Spleen (tissue), 11 donors: ENCODE measurements around the gene DLD. TPM values are rescaled to one million over a fixed set of nuclear protein-coding genes. Genes with fewer than 3 reads are reported as not detected.
A peak's percentile ranks its signal among the peaks of the same experiment; 100 is the strongest.
"Not testable (repeated sequence)": the region's sequence is repeated elsewhere in the genome, so short reads cannot be mapped to it uniquely, and the experiment has no call there.

Experiments
- DNase-seq: peaks from one replicate; pipeline ENCODE4 v3.0.0-alpha.2; 2020
- H3K27ac ChIP-seq, 8 donors: fragments of 200-600 bp; sonication (generic) in 7 of 8; 1 replicate in 4 of 8; 2 replicates in 4 of 8; pipeline versions ENCODE4 v1.5.0 to v1.8.0; 2016 to 2021; ENCODE audit warnings: inconsistent platforms in 4 of 8, mild to moderate bottlenecking in 4 of 8, moderate library complexity in 1 of 8
- H3K27me3 ChIP-seq, 7 donors: fragments of 200-600 bp; sonication (generic) in 6 of 7; replicated peaks in 1 of 7; 1 replicate in 4 of 7; 2 replicates in 3 of 7; pipeline versions ENCODE4 v1.5.0 to v1.8.0; 2016 to 2021; ENCODE audit warnings: inconsistent platforms in 3 of 7, mild to moderate bottlenecking in 1 of 7
- H3K36me3 ChIP-seq, 6 donors: fragments of 200-600 bp; sonication (generic) in 5 of 6; 1 replicate in 4 of 6; 2 replicates in 2 of 6; pipeline versions ENCODE4 v1.5.0 to v1.8.0; 2016 to 2021; ENCODE audit warnings: inconsistent platforms in 2 of 6
- H3K4me1 ChIP-seq, 6 donors: fragments of 200-600 bp; sonication (generic) in 5 of 6; 1 replicate in 3 of 6; 2 replicates in 3 of 6; pipeline versions ENCODE4 v1.5.0 to v1.8.0; 2016 to 2021; ENCODE audit warnings: inconsistent platforms in 3 of 6
- H3K4me3 ChIP-seq, 8 donors: fragments of 200-600 bp; sonication (generic) in 7 of 8; 1 replicate in 4 of 8; 2 replicates in 4 of 8; pipeline versions ENCODE4 v1.5.0 to v1.8.0; 2016 to 2021; ENCODE audit warnings: inconsistent platforms in 4 of 8, mild to moderate bottlenecking in 4 of 8, moderate library complexity in 2 of 8
- H3K9me3 ChIP-seq, 8 donors: fragments of 200-600 bp; sonication (generic) in 7 of 8; 1 replicate in 4 of 8; 2 replicates in 4 of 8; pipeline versions ENCODE4 v1.5.0 to v1.8.0; 2016 to 2021; ENCODE audit warnings: inconsistent platforms in 4 of 8
- CTCF ChIP-seq, 11 experiments: fragments of 200-600 bp in 7 of 11; fragments of 450-650 bp in 4 of 11; sonication (generic) in 4 of 11; IDR thresholded peaks in 8 of 11; conservative IDR thresholded peaks in 3 of 11; 1 replicate in 7 of 11; 2 replicates in 4 of 11; pipeline versions ENCODE4 v1.4.0 to v1.8.0; 2016 to 2021; ENCODE audit warnings: antibody characterized with exemption in 11 of 11, inconsistent platforms in 4 of 11, mild to moderate bottlenecking in 1 of 11
- POLR2A ChIP-seq, 3 donors: fragments of 450-650 bp; IDR thresholded peaks; one replicate each; pipeline ENCODE4 v1.5.1; 2017; ENCODE audit warnings: antibody characterized with exemption in 3 of 3, mild to moderate bottlenecking in 1 of 3
- POLR2AphosphoS5 ChIP-seq, 3 donors: sonication (generic); formaldehyde crosslinking; IDR thresholded peaks; one replicate each; pipeline ENCODE4 v1.5.1; 2017; ENCODE audit warnings: antibody characterized with exemption in 3 of 3
- WGBS, 5 donors: extraction: QIAGEN DNeasy Blood & Tissue Kit in 3 of 5; methylation state at CpG; one replicate each; pipeline versions ENCODE4 v1.1.5 to v1.1.7; 2013 to 2018; 5-methylcytosine and 5-hydroxymethylcytosine counted together
- intact Hi-C: fragments of 100-400 bp; cut with DNase I; formaldehyde crosslinking; loops from one replicate; pipeline ENCODE4 v1.15.0; 2023; ENCODE audit warnings: low total_unique reads
- polyA plus RNA-seq, 3 donors: library from polyadenylated mRNA; stranded (reverse); fragments of 200-250 nt; gene quantifications; one replicate each; pipeline ENCODE4 v1.2.1, GENCODE V29; 2013
- total RNA-seq, 7 donors: library from RNA; depleted of rRNA in 3 of 7; stranded (reverse); fragments of >200 nt in 3 of 7; fragmentation: NEBNext Ultra II Directional in 4 of 7; extraction: Animal tissue kit (Norgen Biotek cat#: 25700) in 4 of 7; gene quantifications; one replicate each; pipeline versions ENCODE4 v1.1.0 to v1.2.1, GENCODE V29; 2016 to 2021
- donor health status: healthy with polysubstance abuse.
- donor health status: DM: no; HTN: no; CAD: no; lungs with moderate emphysema.
- donor health status: DM: no; HTN: no; CAD: no.
- donor health status: Bipolar disorder and iron deficiency.
- donor health status: healthy.
- donor health status: DM: no; HTN: no; CAD: no.
- donor health status: DM: yes; HTN: yes; CAD: no.

Gene DLD
- total and polyA plus RNA-seq, 10 donors, result 19.6 to 114 (median 59.9) TPM

DNA sequence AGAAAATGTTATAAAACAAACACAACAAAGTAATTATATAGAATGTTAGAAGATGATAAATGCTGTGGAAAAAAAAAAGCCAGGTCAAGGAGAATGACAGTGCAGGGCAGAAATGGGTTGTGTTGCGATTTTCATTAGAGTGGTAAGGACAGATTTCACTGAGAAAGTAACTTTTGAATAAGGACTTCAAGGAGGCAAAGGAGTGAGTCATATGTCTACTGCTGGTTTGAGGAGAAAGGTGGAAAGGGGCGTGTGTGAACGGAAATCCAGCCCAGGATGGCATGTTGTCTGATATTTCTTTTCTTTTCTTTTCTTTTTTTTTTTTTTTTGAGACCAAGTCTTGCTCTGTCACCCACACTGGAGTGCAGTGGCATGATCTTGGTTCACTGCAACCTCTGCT lies 12.3 kb upstream of the DLD start:
- Histone ChIP-seq H3K9me3 (no peaks in the 10 kb centered on the region), H3K4me3 (no peak overlapping the region), H3K36me3 (no peaks in the 10 kb centered on the region), H3K4me1 (peaks cover 0 to 33% (median 17%) of the 10 kb centered on the region in 6 donors), H3K27me3 (peaks cover 0 to 11% (median 0%) of the 10 kb centered on the region in 7 donors), H3K27ac (no peak overlapping the region)
- DNase-seq, result no peak
- intact Hi-C loops, result loop anchor here (10.0 kb wide), 3 partner anchors 134 to 414 kb away; partner anchors contain the start of gene CBLL1
- 63 to 88% (median 76%) methylated on average over 3 of the region's 3 CpGs for WGBS, 5 donors
- TF ChIP-seq POLR2A (IDR thresholded peaks at IDR 0.05) (no peak), CTCF (IDR thresholded peaks at IDR 0.05 in 8 of 11, conservative IDR thresholded peaks at IDR 0.05 in 3 of 11) (no peak), POLR2AphosphoS5 (IDR thresholded peaks at IDR 0.05) (no peak)

- Histone ChIP-seq H3K27me3 (peaks cover 0 to 19% (median 0%) of the 10 kb centered on the region in 7 donors), H3K9me3 (no peaks in the 10 kb centered on the region), H3K4me3 (no peak overlapping the region), H3K27ac (no peak overlapping the region), H3K36me3 (no peaks in the 10 kb centered on the region), H3K4me1 (peaks cover 0 to 30% (median 16%) of the 10 kb centered on the region in 6 donors)
- 0 to 4% (median 1%) methylated on average over 3 of the region's 3 CpGs for WGBS, 5 donors
- TF ChIP-seq POLR2A (IDR thresholded peaks at IDR 0.05), result no peak
- TF ChIP-seq CTCF (IDR thresholded peaks at IDR 0.05 in 8 of 11, conservative IDR thresholded peaks at IDR 0.05 in 3 of 11), result peak in 10 of 11 experiments; percentile 13 to 83 (median 66)
- intact Hi-C loops, result loop anchor here (10.0 kb wide), 3 partner anchors 135 to 415 kb away; partner anchors contain the start of gene CBLL1
- DNase-seq, result no peak
Measured at GRCh38 chr7:107879400-107880035, 11.5 kb upstream of the DLD start.

- intact Hi-C loops, result no loop called here
- Histone ChIP-seq H3K9me3 (no peaks in the 10 kb centered on the region), H3K27ac (no peak overlapping the region), H3K36me3 (no peaks in the 10 kb centered on the region), H3K4me1 (peaks cover 0 to 10% (median 4%) of the 10 kb centered on the region in 6 donors), H3K27me3 (peaks cover 0 to 35% (median 0%) of the 10 kb centered on the region in 7 donors), H3K4me3 (no peak overlapping the region)
- WGBS, 5 donors, result 68 to 92% (median 75%) methylated on average over 2 of the region's 2 CpGs
- TF ChIP-seq POLR2A (IDR thresholded peaks at IDR 0.05) (no peak), POLR2AphosphoS5 (IDR thresholded peaks at IDR 0.05) (no peak), CTCF (IDR thresholded peaks at IDR 0.05 in 8 of 11, conservative IDR thresholded peaks at IDR 0.05 in 3 of 11) (no peak)
- no peak for DNase-seq
Measured at GRCh38 chr7:107882766-107883165, 8.2 kb upstream of the DLD start.

- Histone ChIP-seq H3K4me3 (no peak overlapping the region), H3K4me1 (peaks cover 0 to 7% (median 2%) of the 10 kb centered on the region in 6 donors), H3K36me3 (no peaks in the 10 kb centered on the region), H3K27ac (no peak overlapping the region), H3K9me3 (no peaks in the 10 kb centered on the region), H3K27me3 (peaks cover 0 to 35% (median 0%) of the 10 kb centered on the region in 7 donors)
- no peak for DNase-seq
- TF ChIP-seq POLR2AphosphoS5 (IDR thresholded peaks at IDR 0.05), result no peak
- TF ChIP-seq POLR2A (IDR thresholded peaks at IDR 0.05), result no peak
- no peak for TF ChIP-seq CTCF (IDR thresholded peaks at IDR 0.05 in 8 of 11, conservative IDR thresholded peaks at IDR 0.05 in 3 of 11)
- intact Hi-C loops, result no loop called here
- WGBS, 5 donors, result 79 to 89% (median 84%) methylated on average over 6 of the region's 6 CpGs
Measured at GRCh38 chr7:107884066-107884818, 6.7 kb upstream of the DLD start.

DNA sequence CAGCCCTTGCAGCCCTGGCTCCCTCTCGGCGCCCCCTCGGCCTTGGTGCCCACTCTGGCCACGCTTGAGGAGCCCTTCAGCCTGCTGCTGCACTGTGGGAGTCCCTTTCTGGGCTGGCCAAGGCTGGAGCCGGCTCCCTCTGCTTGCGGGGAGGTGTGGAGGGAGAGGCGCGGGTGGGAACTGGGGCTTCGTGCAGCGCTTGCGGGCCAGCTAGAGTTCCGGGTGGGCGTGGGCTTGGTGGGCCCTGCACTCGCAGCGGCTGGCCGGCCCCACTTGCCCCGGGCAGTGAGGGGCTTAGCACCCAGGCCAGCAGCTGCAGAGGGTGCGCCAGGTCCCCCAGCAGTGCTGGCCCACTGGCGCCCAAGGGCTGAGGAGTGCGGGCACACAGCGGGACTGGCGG lies 3.2 kb upstream of the DLD start:
- H3K36me3 ChIP-seq, H3K4me3 ChIP-seq, H3K27ac ChIP-seq, intact Hi-C loops, DNase-seq, H3K9me3 ChIP-seq: not testable (repeated sequence)
- WGBS, 5 donors, result 94 to 98% (median 96%) methylated on average over 15 to 22 of the region's 22 CpGs
- peaks cover 0 to 24% (median 0%) of the 10 kb centered on the region in 7 donors for H3K27me3 ChIP-seq
- peaks cover 6 to 24% (median 19%) of the 10 kb centered on the region in 6 donors for H3K4me1 ChIP-seq
